Left ventricle myocardium inferior (tissue), 1 donor: ENCODE measurements around the gene LIMS2. TPM values are rescaled to one million over a fixed set of nuclear protein-coding genes. Genes with fewer than 3 reads are reported as not detected.
A peak's percentile ranks its signal among the peaks of the same experiment; 100 is the strongest.

Experiments used
- DNase-seq: peaks from one replicate; pipeline ENCODE4 v3.0.0-alpha.2; 2020
- H3K27ac ChIP-seq: fragments of 200-600 bp; replicated peaks from 2 replicates; pipeline ENCODE4 v1.8.0; 2021
- H3K27me3 ChIP-seq: fragments of 200-600 bp; 2 replicates; pipeline ENCODE4 v1.8.0; 2021; ENCODE audit warnings: low read depth
- H3K36me3 ChIP-seq: fragments of 200-600 bp; 2 replicates; pipeline ENCODE4 v1.8.0; 2021
- H3K4me1 ChIP-seq: fragments of 200-600 bp; 2 replicates; pipeline ENCODE4 v1.8.0; 2021
- H3K4me3 ChIP-seq: fragments of 200-600 bp; 2 replicates; pipeline ENCODE4 v1.8.0; 2021; ENCODE audit warnings: mild to moderate bottlenecking, moderate library complexity
- H3K9me3 ChIP-seq: fragments of 200-600 bp; replicated peaks from 2 replicates; pipeline ENCODE4 v1.8.0; 2021
- CTCF ChIP-seq: fragments of 200-600 bp; IDR thresholded peaks from 2 replicates; pipeline ENCODE4 v1.8.0; 2021; ENCODE audit warnings: antibody characterized with exemption, mild to moderate bottlenecking, borderline replicate concordance
- intact Hi-C: fragments of 100-400 bp; cut with micrococcal nuclease; formaldehyde crosslinking; loops from one replicate; pipeline ENCODE4 v1.11.0; 2022
- total RNA-seq: library from RNA; stranded (reverse); fragmentation: NEBNext Ultra II Directional; extraction: Animal tissue kit (Norgen Biotek cat#: 25700); gene quantifications from one replicate; pipeline ENCODE4 v1.2.1, GENCODE V29; 2021
- donor health status: DM: no; HTN: yes; CAD: no; lungs with severe emphysema.

LIMS2 gene
- total RNA-seq, 1 donor from 2014 or later = 173 TPM

- no peak overlapping the region for H3K4me3 ChIP-seq
- intact Hi-C loops = no loop called here
- no peaks in the 10 kb centered on the region for H3K9me3 ChIP-seq
- H3K27me3 ChIP-seq = no peaks in the 10 kb centered on the region
- no peak for DNase-seq
- TF ChIP-seq CTCF = no peak
- peaks cover 55% of the 10 kb centered on the region for H3K4me1 ChIP-seq
- peaks cover 60% of the 10 kb centered on the region for H3K36me3 ChIP-seq
- H3K27ac ChIP-seq = peak overlapping the region; percentile 37
Observed at GRCh38 chr2:127709336-127709735, 34.0 kb upstream of the LIMS2 start.

GRCh38 chr2:127707890-127708648 is 32.7 kb upstream of the LIMS2 start:
- peaks cover 68% of the 10 kb centered on the region for H3K4me1 ChIP-seq
- no peaks in the 10 kb centered on the region for H3K27me3 ChIP-seq
- no peak for TF ChIP-seq CTCF
- peak overlapping the region; percentile 37 for H3K27ac ChIP-seq
- DNase-seq = no peak
- intact Hi-C loops = no loop called here
- no peaks in the 10 kb centered on the region for H3K9me3 ChIP-seq
- H3K4me3 ChIP-seq = no peak overlapping the region
- H3K36me3 ChIP-seq = peaks cover 51% of the 10 kb centered on the region

- no peak for DNase-seq
Observed at GRCh38 chr2:127706215-127706990, 31.1 kb upstream of the LIMS2 start.

GRCh38 chr2:127705391-127706065 is 30.2 kb upstream of the LIMS2 start:
- Histone ChIP-seq H3K36me3 (peaks cover 47% of the 10 kb centered on the region), H3K4me1 (peaks cover 83% of the 10 kb centered on the region), H3K4me3 (no peak overlapping the region), H3K27me3 (no peaks in the 10 kb centered on the region), H3K27ac (peak overlapping the region; percentile 36), H3K9me3 (no peaks in the 10 kb centered on the region)
- no peak for DNase-seq
- TF ChIP-seq CTCF = no peak
- intact Hi-C loops = no loop called here

More at GRCh38 chr2:127706215-127706990, 31.1 kb upstream of the LIMS2 start:
- no peak for TF ChIP-seq CTCF
- intact Hi-C loops = no loop called here
- Histone ChIP-seq H3K4me1 (peaks cover 78% of the 10 kb centered on the region), H3K36me3 (peaks cover 47% of the 10 kb centered on the region), H3K4me3 (no peak overlapping the region), H3K27ac (peak overlapping the region; percentile 7), H3K27me3 (no peaks in the 10 kb centered on the region), H3K9me3 (no peaks in the 10 kb centered on the region)

- Histone ChIP-seq H3K27ac (peak overlapping the region; percentile 36), H3K27me3 (no peaks in the 10 kb centered on the region), H3K9me3 (no peaks in the 10 kb centered on the region), H3K4me1 (peaks cover 79% of the 10 kb centered on the region), H3K4me3 (no peak overlapping the region), H3K36me3 (peaks cover 40% of the 10 kb centered on the region)
- no peak for TF ChIP-seq CTCF
- intact Hi-C loops = no loop called here
- no peak for DNase-seq
Observed at GRCh38 chr2:127704641-127705390, 29.5 kb upstream of the LIMS2 start.
